Aorta (tissue), 5 donors: Measurements from ENCODE around the gene OR13H1. TPM values are rescaled to one million over a fixed set of nuclear protein-coding genes. Genes with fewer than 3 reads are reported as not detected.
"Not testable (repeated sequence)": the region's sequence is repeated elsewhere in the genome, so short reads cannot be mapped to it uniquely, and the experiment has no call there.

Experiments used
- ATAC-seq: fragments of 200-7000 bp; cut with Tn5 transposase; one replicate; pipeline ENCODE4 v1.9.1; 2022; ENCODE audit warnings: moderate library complexity; ENCODE audit not compliant: low FRiP score
- DNase-seq, 2 donors: peaks; one replicate each; pipeline ENCODE4 v3.0.0-alpha.2; 2020
- H3K27ac ChIP-seq, 2 donors: one replicate each; pipeline ENCODE4 v1.5.1; 2013; ENCODE audit warnings: low read length in 2 of 2, mild to moderate bottlenecking in 2 of 2, moderate library complexity in 2 of 2, control low read depth in 1 of 2, inconsistent platforms in 1 of 2, low read depth in 1 of 2
- H3K27me3 ChIP-seq, 2 donors: one replicate each; pipeline ENCODE4 v1.6.1; 2013; ENCODE audit warnings: control low read depth in 1 of 2, low read length in 1 of 2, mild to moderate bottlenecking in 1 of 2, moderate library complexity in 1 of 2; ENCODE audit not compliant: insufficient read depth in 2 of 2, control insufficient read depth in 1 of 2
- H3K36me3 ChIP-seq, 2 donors: one replicate each; pipeline ENCODE4 v1.6.1; 2013; ENCODE audit warnings: control low read depth in 1 of 2, low read length in 1 of 2, mild to moderate bottlenecking in 1 of 2; ENCODE audit not compliant: insufficient read depth in 2 of 2, control insufficient read depth in 1 of 2
- H3K4me1 ChIP-seq, 2 donors: one replicate each; pipeline ENCODE4 v1.6.1; 2013; ENCODE audit warnings: low read length in 2 of 2, control low read depth in 1 of 2, mild to moderate bottlenecking in 1 of 2, moderate library complexity in 1 of 2; ENCODE audit not compliant: insufficient read depth in 2 of 2, control insufficient read depth in 1 of 2
- H3K4me3 ChIP-seq, 2 donors: one replicate each; pipeline ENCODE4 v1.5.1; 2013; ENCODE audit warnings: low read length in 2 of 2, control low read depth in 1 of 2, mild to moderate bottlenecking in 1 of 2
- H3K9me3 ChIP-seq: one replicate; pipeline ENCODE4 v1.6.1; 2013; ENCODE audit warnings: mild to moderate bottlenecking, low read length; ENCODE audit not compliant: control insufficient read depth
- WGBS, 2 donors: extraction: QIAGEN DNeasy Blood & Tissue Kit; methylation state at CpG; one replicate each; pipeline ENCODE4 v1.1.7; 2013; 5-methylcytosine and 5-hydroxymethylcytosine counted together
- intact Hi-C, 2 donors: fragments of 100-400 bp; cut with DNase I; formaldehyde crosslinking; loops; one replicate each; pipeline versions ENCODE4 v1.14.2 to v1.15.0; 2022
- polyA plus RNA-seq, 2 donors: library from polyadenylated mRNA; stranded (reverse); fragments of 200-250 nt; gene quantifications; one replicate each; pipeline ENCODE4 v1.2.3, GENCODE V29; 2013
- total RNA-seq, 2 donors: library from RNA; stranded (reverse); fragmentation: NEBNext Ultra II Directional; extraction: Animal tissue kit (Norgen Biotek cat#: 25700); gene quantifications; one replicate each; pipeline ENCODE4 v1.2.1, GENCODE V29; 2021
- donor health status: healthy with polysubstance abuse.
- donor health status: Bipolar disorder and iron deficiency.
- donor health status: DM: no; HTN: no; CAD: no.
- donor health status: DM: no; HTN: no; CAD: no.
- donor health status: DM: yes; HTN: yes; CAD: no.

The OR13H1 gene
- total and polyA plus RNA-seq, 4 donors: not detected

DNA sequence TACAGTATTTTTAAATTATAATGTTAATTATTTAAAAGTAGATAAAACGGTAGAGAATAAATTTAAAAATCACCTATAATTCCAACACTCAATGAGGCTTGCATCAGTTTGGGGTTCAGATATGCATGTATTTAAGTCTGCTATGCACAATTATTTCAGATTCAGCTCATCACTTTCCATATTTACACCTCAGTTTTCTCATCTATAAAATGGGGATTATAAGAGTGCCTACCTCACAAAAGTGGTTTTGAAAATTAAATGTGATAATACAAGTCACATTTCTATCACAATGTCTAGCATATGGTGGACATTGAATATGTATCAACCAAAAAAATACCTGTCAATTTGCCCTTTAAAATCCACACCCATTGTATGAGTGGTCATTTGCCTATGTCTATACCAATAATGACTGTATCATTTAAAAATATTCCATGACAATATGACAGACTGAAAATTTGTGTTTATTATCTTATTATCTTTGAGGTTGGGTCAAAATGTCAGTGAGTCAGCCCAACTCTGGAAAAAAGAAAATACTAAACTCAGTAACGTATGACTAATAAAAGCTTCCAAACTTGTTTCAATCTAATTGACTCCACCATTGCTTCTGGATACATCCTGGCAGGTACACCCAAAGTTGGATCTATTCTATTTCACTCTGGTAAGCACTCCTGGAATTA is 20.8 kb downstream of the OR13H1 start:
- DNase-seq (no peak), ATAC-seq (no peak)
- Histone ChIP-seq H3K4me3 (no peak overlapping the region), H3K4me1 (no peaks in the 10 kb centered on the region), H3K36me3 (no peaks in the 10 kb centered on the region), H3K27me3 (no peaks in the 10 kb centered on the region), H3K27ac (no peak overlapping the region), H3K9me3 (no peaks in the 10 kb centered on the region)
- intact Hi-C loops: no loop called here
- WGBS, 2 donors: 54 to 81% methylated on average over 2 of the region's 2 CpGs

DNA sequence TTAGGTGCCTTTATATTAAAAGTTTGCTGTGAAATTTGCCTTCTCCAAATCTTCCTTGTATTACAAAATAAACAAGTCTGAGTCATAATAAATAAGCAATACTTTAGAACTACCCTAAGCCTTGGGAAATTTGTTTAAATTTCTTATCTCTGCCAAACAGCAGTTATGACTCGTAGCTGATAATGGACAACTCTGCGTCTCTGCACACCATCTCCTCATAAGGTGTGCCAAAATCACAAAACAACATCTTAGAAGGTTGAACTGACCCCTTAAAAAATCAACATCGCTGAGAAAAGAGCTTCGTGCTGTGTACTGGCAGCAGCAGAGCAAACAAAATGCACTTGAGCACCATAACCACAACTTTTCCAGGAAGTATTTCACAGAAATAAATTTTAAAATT is 22.0 kb downstream of the OR13H1 start:
- no peaks in the 10 kb centered on the region for H3K27me3 ChIP-seq
- WGBS, 2 donors: 52 to 53% methylated on average over 4 of the region's 4 CpGs
- no peaks in the 10 kb centered on the region for H3K4me1 ChIP-seq
- ATAC-seq: no peak
- intact Hi-C loops: no loop called here
- no peaks in the 10 kb centered on the region for H3K36me3 ChIP-seq
- no peak for DNase-seq
- no peaks in the 10 kb centered on the region for H3K9me3 ChIP-seq
- no peak overlapping the region for H3K4me3 ChIP-seq
- no peak overlapping the region for H3K27ac ChIP-seq

DNA sequence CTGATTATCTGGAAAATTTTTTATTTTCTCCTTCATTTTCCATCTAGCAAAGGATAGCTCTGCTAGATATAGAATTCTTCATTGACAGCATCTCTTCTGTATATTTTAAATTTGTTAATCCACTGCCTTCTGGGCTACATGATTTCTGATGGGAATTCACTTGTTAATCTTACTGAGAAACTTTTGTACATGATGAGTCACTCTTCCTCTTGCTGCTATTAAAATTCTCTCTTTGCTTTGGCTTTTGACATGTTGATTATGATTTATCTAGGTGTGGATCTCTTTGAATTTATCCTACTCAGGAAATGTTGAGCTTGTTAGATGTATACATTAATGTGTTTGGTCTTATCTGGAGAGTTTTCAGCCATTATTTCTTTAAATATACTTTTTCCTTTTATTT is 27.5 kb downstream of the OR13H1 start:
- DNase-seq (no peak), ATAC-seq (no peak)
- H3K36me3 ChIP-seq: no peaks in the 10 kb centered on the region
- H3K4me3 ChIP-seq: no peak overlapping the region
- no peaks in the 10 kb centered on the region for H3K4me1 ChIP-seq
- intact Hi-C loops: no loop called here
- H3K27me3 ChIP-seq: no peaks in the 10 kb centered on the region
- no peaks in the 10 kb centered on the region for H3K9me3 ChIP-seq
- no peak overlapping the region for H3K27ac ChIP-seq

DNA sequence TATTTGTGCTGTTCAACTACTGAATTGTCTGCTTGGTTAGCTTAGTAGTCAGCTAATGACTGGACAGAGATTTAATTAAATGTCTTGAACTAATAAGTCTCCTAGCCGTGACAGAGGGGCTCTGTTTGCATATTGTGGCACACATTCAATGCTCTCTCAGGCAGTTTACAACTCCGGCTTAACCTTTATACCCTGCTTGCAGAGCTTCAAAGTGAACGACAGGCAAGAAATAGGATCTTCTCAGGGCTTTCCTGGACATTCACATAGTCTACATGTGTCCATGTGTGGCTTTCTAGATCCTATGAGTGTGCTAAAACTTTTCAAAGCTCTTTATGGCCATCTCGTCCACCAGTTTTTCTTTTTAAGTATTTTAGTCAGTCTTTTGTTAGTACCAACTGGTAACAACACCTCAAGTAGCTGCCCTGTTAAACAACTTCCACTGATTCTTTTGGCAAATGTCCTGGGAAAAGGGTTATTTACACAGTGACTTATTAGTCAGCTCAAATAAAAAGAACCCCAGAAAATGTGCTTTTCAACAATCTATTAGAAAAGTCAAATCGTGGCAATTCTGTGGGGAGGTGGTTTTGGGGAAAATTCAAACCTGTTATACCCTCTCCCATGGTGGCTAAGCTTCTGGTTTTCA is 28.6 kb downstream of the OR13H1 start:
- no peak overlapping the region for H3K4me3 ChIP-seq
- no peaks in the 10 kb centered on the region for H3K4me1 ChIP-seq
- H3K27me3 ChIP-seq: no peaks in the 10 kb centered on the region
- ATAC-seq (no peak), DNase-seq (no peak)
- H3K9me3 ChIP-seq: no peaks in the 10 kb centered on the region
- 24 to 40% methylated on average over 5 of the region's 5 CpGs for WGBS, 2 donors
- H3K36me3 ChIP-seq: no peaks in the 10 kb centered on the region
- H3K27ac ChIP-seq: no peak overlapping the region
- intact Hi-C loops: no loop called here

DNA sequence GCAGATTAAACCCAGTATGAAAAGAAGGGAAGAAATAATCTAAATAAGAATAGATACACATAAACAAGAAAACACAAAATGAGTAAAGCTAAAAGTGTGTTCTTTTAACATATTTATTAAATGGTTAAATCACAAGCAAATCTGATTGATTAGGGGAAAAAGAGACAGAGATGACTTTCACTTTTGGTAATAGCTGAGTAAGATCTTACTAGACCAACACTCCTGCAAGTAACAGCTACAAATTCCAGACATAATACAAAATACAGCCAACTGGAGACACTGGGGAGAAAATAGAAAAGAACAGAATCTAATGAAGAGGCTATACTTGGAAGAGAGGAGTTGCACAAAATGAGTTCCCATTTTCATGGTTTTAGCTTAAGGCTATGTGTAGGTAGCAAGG is 33.5 kb downstream of the OR13H1 start:
- Histone ChIP-seq H3K4me3 (no peak overlapping the region), H3K4me1 (no peaks in the 10 kb centered on the region), H3K9me3 (no peaks in the 10 kb centered on the region), H3K36me3 (no peaks in the 10 kb centered on the region), H3K27ac (no peak overlapping the region), H3K27me3 (no peaks in the 10 kb centered on the region)
- intact Hi-C loops: no loop called here
- DNase-seq (no peak), ATAC-seq (no peak)

DNA sequence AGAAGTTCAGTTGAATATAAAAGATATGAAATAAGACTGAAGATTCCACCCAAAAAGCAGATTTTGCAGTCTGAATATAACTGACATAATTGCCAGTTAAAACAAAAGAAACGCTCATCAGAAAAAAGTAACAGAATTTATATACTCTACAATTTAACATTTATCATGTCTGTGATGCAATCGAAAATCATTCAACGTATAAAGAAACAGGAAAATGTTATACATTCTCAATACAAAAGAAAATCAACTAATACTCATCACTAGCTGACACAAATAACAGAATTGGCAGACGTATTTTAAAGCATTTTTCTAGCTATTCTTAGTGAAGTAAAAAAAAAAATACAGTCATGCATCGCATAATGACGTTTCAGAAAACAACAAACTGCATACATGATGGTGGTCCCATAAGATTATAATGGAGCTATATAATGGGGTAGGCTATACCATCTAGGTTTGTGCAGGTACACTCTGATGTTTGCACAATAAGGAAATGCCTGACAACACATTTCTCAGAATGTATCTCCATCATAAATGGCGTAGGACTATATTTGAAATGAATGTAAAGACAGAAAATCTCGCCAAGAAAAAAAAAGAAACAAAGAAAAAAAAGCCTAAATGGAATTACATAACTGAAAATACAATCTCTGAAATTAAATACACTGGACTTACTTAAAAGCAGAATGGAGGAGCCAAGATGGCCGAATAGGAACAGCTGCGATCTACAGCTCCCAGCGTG is 34.3 kb downstream of the OR13H1 start:
- ATAC-seq: no peak
- Histone ChIP-seq H3K36me3 (no peaks in the 10 kb centered on the region), H3K4me3 (no peak overlapping the region), H3K9me3 (no peaks in the 10 kb centered on the region), H3K4me1 (no peaks in the 10 kb centered on the region), H3K27ac (no peak overlapping the region), H3K27me3 (no peaks in the 10 kb centered on the region)
- intact Hi-C loops: no loop called here
- DNase-seq: no peak
- WGBS, 2 donors: 61 to 65% methylated on average over 11 of the region's 11 CpGs

DNA sequence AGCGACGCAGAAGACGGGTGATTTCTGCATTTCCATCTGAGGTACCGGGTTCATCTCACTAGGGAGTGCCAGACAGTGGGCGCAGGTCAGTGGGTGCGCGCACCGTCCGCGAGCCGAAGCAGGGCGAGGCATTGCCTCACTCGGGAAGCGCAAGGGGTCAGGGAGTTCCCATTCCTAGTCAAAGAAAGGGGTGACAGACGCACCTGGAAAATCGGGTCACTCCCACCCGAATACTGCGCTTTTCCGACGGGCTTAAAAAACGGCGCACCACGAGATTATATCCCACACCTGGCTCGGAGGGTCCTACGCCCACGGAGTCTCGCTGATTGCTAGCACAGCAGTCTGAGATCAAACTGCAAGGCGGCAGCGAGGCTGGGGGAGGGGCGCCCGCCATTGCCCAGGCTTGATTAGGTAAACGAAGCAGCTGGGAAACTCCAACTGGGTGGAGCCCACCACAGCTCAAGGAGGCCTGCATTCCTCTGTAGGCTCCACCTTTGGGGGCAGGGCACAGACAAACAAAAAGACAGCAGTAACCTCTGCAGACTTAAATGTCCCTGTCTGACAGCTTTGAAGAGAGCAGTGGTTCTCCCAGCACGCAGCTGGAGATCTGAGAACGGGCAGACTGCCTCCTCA is 35.0 kb downstream of the OR13H1 start:
- H3K4me3 ChIP-seq, H3K27me3 ChIP-seq, H3K4me1 ChIP-seq, ATAC-seq, DNase-seq, H3K9me3 ChIP-seq, intact Hi-C loops, H3K36me3 ChIP-seq, H3K27ac ChIP-seq: not testable (repeated sequence)
- WGBS, 2 donors: 82 to 93% methylated on average over 22 to 28 of the region's 34 CpGs

DNA sequence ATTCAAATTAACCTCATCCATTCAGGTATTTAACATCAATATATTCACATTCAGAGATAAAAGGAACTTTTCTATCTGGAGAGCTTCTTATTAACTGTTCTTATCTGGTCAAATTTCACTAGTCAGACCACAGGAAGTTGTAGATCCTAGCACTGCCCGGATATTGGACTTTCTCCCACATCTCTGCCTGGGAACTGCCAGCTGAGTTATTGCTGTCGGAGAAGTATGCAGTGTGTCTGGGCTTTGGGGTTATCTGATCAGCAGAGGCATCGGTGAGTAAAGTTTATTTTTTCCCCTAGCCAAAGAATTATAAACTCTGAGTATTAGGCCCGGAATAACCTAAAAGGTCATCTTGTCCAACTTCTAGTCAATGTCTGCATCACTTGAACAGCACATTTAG is 45.1 kb downstream of the OR13H1 start:
- no peaks in the 10 kb centered on the region for H3K27me3 ChIP-seq
- 1 to 17% methylated on average over 4 of the region's 4 CpGs for WGBS, 2 donors
- intact Hi-C loops: no loop called here
- DNase-seq (no peak), ATAC-seq (no peak)
- no peaks in the 10 kb centered on the region for H3K9me3 ChIP-seq
- H3K27ac ChIP-seq: no peak overlapping the region
- no peaks in the 10 kb centered on the region for H3K36me3 ChIP-seq
- H3K4me1 ChIP-seq: no peaks in the 10 kb centered on the region
- no peak overlapping the region for H3K4me3 ChIP-seq
